ENCODE results near the gene DNAAF8. TPM values are rescaled to one million over a fixed set of nuclear protein-coding genes. Genes with fewer than 3 reads are reported as not detected.
"Not testable (repeated sequence)": the region's sequence is repeated elsewhere in the genome, so short reads cannot be mapped to it uniquely, and the experiment has no call there.

DNAAF8 gene
- total RNA-seq, 1 experiment from 2014 or later = 0.15 TPM

DNA sequence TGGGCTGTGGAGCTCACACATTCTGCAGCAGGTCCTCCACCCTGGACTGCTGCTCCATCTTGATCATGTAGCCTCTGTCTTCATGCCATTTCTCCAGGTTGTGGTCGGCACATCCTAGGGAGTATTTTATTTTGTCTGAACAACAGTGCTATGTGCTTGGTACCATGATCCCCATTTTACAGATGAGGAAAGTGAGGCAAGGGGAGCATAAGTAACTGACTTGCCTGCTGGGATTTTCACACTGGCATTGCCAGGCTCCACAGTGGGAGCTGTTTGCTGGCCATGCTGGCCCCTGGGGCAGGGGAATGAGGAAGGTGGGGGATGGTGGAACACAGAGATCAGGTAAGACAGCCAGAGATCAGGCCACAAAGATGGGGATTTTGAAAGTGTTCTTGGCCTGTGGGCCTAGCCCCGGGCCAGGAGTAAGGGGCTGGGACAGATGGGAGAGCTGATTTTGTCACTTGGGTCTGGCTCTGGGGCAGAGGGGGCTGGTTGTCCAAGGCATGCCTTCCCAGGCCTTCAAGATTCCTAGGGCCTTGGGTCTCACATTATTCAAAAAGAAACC is 41.9 kb downstream of the DNAAF8 start:
- no peak for DNase-seq (ENCODE audit: extremely low read depth, low read depth)

DNA sequence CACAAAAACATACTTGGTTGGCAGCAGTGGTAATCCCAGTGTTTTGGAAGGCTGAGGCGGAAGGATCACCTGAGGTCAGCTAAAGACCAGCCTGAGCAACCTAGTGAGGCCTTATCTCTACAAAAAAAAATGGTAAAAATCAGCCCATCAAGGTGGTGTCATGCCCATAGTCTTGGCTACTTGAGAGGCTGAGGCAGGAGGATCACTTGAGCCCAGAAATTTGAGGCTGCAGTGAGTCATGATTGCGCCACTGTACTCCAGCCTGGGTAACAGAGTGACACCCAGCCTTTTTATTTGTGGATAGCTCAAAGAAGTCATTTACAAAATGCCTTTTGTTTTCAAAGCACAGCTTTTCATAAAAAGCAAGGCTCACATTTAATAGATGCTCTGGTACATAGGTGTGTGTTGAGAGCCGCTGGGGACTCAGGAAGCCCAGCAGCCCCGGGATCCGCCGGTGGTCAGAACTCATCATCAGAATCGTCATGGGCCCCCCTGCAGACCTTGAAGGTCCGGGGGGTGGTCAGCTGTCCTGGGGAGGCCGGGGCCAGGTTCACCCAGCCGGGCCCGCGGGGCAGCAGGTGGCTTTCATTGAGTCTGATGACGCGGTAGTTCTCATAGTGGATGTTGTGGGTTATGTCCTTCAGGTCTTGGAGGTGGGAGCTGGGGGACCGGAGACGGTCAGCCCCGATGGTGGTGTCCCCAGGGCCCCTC is 43.2 kb downstream of the DNAAF8 start:
- no peak for DNase-seq (ENCODE audit: extremely low read depth, low read depth)

DNA sequence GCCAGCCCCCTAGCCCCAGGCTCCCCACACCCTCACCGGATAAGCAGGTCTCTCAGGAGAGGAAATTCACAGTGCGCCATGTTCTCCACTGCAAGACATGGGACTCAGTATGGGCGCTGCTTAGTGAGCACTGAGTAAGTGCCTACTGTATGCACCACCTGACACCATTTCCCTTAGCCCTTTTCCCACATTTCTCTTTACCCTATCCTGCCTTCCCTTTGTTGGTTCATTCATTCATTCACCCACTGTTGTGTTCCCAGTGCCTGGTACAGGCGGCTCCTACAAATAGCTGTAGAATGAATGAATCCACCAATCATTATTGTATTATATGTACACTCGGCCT is 43.7 kb downstream of the DNAAF8 start:
- DNase-seq (ENCODE audit: extremely low read depth, low read depth) = no peak

DNA sequence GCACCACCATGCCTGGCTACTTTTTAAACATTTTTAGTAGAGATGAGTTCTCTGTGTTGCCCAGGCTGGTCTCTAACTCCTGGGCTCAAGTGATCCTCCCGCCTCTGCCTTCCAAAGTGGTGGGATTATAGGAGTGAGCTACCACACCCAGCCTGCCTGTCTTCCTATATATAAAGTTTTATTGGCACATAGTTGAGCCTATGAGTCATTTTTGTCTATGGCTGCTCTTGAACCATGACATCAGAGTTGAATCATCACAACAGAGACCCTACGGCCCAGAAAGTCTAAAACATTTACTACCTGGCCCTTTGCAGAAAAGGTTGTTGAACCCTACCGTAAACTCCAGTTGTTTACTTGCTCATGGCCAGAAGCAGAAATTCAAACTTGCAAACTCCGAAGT is 45.9 kb downstream of the DNAAF8 start:
- DNase-seq (ENCODE audit: extremely low read depth, low read depth) = no peak

DNA sequence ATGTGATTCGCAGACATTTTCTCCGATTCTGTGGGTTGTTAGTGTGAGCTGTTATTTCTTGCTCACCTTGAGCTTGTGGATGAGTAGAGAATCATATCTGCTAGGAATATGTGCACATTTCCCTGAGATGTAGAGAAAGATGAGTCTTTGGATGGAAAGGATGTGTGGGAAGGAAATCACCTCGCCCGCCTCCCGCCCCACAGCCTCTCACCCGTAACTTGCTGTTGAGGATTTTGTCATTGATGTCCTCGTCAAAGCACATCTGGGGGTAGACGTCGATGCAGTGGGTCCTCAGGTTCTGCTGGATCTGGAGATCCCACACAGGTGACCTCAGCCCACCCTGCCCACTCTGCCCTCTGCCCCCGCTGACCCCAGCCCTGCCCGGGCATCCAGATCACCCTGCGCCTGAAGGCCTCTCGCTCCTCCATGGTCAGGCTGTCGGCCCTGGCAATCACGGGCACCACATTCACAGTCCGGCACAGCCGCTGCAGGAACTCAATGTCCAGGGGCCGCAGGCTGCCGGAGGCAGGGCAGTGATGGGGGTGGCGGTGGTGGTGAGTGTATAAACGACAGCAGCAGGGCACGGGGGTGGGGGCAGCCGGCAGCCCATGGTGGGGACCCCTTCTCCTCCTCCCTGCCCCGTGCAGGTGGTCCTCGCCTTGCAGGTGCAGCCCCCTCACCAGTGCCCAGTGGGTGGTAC is 49.1 kb downstream of the DNAAF8 start:
- DNase-seq (ENCODE audit: extremely low read depth, low read depth) = no peak

DNA sequence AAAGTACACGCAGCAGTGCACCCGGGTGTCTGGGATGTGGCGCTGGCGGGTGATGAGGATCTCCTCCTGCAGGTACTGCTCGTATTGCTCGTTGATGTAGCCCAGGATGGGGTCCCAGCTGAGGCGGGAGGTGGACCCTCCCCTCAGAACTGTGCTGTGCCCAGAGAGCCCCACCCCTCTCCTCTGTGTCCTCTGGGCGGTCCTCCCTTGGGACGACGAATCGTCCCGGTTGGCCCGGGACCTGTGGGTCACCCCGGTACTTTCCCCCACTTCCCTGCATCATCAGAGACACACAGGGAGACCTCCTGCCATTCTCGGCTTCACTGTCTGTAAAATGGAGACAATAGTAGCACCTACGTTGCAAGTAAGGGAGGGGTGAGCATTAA is 49.6 kb downstream of the DNAAF8 start:
- DNase-seq (ENCODE audit: extremely low read depth, low read depth) = no peak

DNA sequence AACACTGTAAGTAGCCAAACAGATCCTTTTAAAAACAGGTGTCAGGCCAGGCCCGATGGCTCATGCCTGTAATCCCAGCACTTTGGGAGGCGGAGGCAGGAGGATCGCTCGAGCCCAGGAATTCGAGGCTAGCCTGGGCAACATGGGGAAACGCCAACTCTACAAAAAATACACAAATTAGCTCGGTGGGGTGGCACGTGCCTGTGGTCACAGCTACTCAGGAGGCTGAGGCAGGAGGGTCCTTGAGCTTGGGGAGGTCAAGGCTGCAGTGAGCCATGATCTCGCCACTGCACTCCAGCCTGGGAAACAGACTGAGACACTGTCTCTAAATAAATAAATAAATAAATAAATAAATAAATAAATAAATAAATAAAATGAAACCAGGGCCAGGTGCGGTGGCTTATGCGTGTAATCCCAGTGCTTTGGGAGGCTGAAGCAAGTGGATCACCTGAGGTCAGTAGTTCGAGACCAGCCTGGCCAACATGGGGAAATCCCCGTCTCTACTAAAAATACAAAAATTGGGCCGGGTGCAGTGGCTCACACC is 50.2 kb downstream of the DNAAF8 start:
- DNase-seq (ENCODE audit: extremely low read depth, low read depth) = not testable (repeated sequence)

DNA sequence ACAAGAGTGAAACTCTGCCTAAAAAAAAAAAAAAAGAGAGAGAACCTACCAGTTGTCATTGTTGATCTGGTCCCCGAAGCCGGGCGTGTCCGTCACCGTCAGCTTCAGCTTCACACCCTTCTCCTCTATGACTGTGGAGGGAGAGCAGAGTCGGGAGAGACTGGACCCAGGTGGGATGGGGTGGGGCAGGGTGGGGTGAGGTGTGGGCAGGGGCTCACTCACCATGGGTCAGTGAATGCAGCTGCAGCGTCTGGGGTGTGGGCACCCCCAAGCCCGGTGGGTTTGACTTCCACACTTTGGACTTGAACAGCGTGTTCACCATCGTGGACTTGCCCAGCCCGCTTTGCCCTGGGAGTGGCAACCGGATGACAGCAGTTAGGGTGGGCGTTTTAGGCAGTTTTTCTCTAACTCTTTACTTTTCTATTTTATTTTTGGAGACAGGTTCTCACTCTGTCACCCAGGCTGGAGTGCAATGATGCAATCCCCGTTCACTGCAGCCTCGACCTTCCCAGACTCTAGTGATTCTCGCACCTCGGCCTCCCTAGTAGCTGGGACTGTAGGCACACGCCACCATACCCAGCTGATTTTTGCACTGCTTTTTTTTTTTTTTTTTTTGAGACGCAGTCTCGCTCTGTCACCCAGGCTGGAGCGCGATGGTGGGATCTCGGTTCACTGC is 51.6 kb downstream of the DNAAF8 start:
- DNase-seq (ENCODE audit: extremely low read depth, low read depth) = no peak

DNA sequence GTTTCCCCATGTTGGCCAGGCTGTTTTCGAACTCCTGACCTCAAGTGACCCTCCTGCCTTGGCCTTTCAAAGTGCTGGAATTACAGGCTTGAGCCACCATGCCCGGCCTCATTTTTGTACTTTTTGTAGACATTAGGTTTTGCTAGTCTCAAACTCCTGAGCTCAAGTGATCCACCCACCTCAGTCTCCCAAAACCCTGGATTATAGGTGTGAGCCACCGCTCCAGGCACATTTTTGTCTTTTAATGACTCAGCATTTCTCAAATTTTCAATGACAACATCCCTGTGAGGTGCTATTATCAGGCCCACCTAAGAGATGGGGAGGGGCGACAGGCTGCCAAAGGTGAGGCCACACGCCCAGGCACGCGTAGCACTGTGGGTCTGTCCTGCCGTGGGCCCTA is 52.7 kb downstream of the DNAAF8 start:
- no peak for DNase-seq (ENCODE audit: extremely low read depth, low read depth)

DNA sequence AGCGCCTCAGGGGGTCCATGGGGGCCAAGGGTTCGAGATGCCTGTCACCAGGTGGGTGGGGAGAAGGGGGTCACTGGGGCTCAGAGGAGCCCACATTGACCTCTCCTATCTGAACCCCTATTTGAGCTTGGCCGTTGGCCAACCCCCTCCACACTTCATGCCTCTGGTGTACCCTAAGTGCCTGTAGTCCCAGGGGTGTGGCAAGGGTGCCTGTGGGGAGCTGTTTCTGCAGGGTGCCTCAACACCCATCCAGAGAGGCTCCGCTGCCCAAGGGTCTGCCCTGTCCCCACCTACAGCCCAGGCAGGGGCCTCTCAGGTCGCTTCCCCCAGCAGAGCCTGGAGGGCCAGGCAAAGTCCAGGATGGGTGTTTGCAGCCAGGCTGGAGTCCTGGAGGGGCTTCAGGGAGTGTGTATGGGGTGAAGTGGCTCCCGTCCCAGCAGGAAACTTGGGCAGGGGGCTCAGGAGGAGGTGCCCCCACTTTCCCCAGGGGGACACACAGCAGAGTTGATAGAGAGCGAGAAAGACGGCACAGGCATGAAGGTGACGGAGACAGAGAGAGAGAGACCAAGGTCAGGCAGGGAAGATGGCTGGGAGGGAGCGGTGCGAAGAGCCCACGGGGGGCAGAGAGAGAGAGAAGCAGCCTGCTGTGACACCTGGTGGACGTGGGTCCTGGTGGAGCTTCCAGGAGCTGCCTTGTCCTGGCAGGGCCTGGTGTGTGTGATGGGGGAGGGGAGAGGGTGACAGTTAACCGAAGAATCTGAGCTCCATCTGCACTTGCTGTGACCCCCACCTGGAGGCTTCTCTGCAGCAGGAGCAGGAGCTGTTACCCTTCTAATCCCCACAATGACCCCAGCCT is 53.5 kb downstream of the DNAAF8 start, which contains the start of gene SEPTIN12:
Gene SEPTIN12, minus strand, starts transcription at position 719 of the 856 bp plus-strand sequence. Its CDS starts 700 bp downstream, at position 19.
- no peak for DNase-seq (ENCODE audit: extremely low read depth, low read depth)

DNA sequence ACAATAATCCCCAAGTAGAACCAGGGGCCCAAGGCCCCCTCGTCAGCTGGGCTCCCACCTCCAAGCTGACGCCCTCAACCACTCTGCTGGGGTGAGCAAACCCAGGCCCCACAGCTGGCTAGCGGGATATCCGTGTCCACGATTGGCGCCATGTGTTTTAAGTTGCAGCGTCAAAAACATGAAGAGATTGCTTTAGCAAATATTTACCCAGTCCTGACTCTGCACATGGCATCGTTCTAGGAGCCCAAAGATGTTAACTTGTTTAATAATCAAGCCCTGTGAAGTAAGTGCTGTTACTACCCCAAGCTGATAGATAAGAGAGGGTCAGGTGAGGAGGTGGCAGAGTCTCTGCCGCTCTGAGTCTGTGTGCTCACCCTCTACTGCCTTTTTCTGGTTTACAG is 54.2 kb downstream of the DNAAF8 start:
- no peak for DNase-seq (ENCODE audit: extremely low read depth, low read depth)

DNA sequence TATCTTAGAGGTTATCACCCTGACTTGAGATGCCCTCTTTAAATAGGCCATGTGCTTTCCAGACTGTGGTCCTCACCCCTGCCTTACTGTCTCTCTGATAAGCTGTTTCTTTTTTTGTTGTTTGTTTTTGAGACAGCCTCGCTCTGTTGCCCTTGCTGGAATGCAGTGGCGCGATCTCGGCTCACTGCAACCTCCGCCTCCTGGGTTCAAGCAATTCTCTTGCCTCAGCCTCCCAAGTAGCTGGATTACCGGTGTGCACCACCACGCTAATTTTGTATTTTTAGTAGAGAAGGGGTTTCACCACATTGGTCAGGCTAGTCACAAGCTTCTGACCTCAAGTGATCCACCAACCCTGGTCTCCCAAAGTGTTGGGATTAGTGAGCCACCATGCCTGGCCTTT is 54.6 kb downstream of the DNAAF8 start:
- DNase-seq (ENCODE audit: extremely low read depth, low read depth) = no peak

DNA sequence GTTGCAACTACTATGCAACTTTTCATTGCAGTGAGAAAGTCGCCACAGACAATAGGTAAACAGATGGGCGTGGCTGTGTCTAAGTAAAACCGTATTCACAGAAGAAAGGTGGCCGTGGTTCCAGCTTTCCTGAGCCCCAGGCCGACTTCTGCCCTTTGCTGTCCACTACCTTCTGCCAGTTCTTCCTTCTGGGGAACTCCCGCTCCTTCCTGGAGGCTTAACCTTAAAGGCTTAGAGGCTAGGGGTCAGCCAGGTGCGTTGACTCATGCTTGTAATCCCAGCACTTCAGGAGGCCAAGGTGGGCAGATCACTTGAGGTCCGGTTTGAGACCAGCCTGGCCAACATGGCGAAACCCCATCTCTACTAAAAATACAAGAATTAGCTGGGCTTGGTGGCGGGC is 55.9 kb downstream of the DNAAF8 start:
- DNase-seq (ENCODE audit: extremely low read depth, low read depth) = peak; percentile 33

DNA sequence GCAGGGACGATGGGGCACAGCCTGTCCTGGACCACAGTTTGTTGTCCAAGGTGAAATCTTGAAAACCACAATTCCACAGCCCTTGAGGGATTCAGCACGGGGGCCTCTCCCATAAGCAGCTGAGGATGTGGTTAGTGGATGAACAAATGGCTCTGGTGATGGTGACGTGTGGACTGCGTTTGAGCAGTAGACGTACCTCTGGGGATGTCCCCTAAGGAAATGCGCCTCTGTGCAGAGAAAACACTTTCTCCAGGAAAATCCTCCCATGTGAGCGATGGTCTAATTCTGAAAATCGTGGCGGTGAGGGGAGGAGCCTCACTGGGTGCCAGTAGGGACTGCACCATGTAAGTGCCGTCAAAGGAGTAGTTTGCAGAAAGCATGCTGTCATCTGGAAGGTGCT is 56.5 kb downstream of the DNAAF8 start:
- no peak for DNase-seq (ENCODE audit: extremely low read depth, low read depth)

DNA sequence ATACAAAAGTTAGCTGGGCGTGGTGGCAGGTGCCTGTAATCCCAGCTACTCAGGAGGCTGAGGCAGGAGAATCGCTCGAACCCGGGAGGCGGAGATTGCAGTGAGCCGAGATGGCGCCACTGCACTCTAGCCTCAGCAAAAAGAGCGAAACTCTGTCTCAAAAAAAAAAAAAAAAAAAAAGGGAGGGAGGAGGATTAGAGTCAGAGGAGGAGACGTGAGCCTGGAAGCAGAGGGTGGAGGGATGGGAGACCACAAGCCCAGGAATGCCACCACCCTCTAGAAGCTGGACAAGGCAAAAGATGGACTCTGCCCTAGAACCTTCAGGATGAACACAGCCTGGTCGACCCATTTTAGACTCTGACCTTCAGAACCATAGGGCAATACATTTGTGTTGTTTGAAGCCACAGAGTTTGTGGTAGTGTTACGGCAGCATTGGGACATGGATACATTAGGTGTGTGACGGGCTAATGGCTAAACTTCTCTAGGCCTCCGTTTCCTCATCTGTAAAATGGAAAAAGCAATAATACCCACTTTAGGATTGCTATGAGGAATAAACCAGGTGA is 58.7 kb downstream of the DNAAF8 start:
- DNase-seq (ENCODE audit: extremely low read depth, low read depth) = no peak

DNA sequence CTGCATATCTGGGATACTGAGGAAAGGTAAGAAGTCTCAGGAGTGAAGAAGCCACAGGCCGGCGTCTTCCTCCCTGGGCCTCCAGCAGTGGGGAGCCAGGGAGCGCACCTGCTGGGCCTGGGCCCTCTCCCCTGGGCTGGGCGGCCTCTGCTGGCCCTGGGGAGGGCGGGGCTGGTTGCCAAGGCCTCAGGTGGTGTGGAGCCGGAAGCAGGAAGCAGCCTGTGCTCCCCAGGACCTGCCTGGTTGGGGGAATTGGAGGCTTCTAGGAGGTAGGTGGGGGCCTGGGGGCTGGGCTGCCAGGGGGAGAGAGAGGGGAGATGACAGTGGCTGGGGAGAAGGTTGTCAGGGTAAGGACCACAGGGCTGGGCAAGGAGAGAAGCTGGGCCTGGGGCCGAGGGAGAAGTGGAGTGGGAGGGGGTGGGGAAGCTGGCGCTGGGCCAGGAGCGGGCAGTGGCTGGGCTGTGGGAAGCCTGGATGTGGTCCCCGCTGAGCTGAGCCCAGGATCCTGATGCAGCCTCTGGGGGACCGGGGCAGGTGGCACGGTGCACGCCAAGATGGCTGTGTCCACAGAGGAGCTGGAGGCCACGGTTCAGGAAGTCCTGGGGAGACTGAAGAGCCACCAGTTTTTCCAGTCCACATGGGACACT is 61.0 kb downstream of the DNAAF8 start, which contains the start of gene SMIM22:
Gene SMIM22, plus strand, starts transcription at position 189 of the 647 bp plus-strand sequence. Its CDS starts 366 bp downstream, at position 555.
- no peak for DNase-seq (ENCODE audit: extremely low read depth, low read depth)

DNA sequence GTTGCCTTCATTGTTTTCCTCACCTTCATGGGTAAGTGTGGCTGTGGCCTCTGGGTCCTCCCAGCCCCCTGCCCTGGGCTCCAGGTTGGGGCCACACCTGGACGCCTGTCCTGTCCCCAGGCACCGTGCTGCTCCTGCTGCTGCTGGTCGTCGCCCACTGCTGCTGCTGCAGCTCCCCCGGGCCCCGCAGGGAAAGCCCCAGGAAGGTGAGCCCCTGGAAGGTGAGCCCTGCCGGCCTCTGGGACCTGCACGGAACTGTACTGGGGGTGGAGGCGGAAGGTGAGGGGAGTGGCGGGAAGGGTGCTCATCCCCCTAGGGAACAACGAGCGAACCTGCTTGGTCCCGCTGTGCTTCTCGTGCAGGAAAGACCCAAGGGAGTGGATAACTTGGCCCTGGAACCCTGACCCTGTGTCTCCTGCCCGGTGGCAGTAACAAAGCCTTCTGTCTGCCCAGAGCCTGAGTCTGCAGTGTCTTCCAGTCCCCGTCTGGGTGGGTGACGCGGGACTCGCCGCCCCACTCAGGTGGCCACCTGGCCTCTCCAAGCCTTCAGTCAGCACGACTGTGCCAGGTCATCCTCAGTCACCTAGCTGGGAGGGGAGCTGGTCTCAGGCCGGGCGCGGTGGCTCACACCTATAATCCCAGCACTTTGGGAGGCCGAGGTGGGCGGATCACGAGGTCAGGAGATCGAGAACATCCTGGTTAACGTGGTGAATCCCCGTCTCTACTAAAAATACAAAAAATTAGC is 61.7 kb downstream of the DNAAF8 start:
- no peak for DNase-seq (ENCODE audit: extremely low read depth, low read depth)

DNA sequence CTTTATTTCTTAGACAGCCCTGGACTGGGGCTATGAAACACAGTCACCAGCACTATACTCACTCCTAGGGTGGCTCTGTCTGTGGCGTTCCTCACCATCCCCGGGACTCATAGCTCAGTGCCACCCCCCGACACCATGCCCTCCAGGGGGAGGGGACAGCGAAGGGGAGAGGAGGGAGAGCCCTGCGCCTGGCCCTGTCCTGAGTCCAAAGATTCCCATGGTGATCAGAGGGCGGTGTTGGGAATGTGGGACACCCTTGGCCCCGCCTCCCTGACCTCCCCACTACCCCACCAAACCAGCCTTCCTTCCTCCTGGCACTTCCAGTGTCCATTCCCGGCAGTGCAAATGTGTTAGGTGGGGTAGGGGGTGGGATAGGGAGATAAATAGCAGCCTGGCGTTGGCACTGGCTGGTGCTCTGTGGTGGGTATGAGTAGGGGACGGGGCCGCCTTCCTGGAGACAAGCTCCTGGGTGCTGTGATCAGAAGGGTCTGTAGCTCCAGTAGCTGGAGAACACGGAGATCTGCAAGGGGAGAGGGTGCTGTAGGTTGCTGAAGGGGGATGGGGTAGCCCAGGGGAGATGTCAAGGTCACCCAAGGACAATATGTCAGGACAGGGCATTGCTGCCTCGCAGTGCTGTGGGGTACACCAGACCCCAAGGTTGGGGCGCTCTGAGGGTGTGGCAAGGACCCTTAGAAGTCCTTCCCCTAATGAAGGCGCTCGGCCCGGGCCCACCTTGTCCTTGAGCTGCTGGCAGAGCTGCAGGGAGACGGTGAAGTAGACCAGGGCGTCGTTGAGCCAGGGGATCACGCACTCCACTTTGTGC is 62.9 kb downstream of the DNAAF8 start:
- DNase-seq (ENCODE audit: extremely low read depth, low read depth) = no peak

Measured in NCI-H460 (cell line).